ENCODE results near the gene P2RX6.

P2RX6 gene

GRCh38 chr22:21015466-21016006 is 571 bp downstream of the P2RX6 start:
- no peak for DNase-seq

GRCh38 chr22:21016644-21017420 is 1.9 kb downstream of the P2RX6 start:
- no peak for DNase-seq

- no peak for DNase-seq
Observed at GRCh38 chr22:21018314-21018713, 3.3 kb downstream of the P2RX6 start.

- DNase-seq = no peak
Observed at GRCh38 chr22:21020802-21021429, 6.0 kb downstream of the P2RX6 start.

GRCh38 chr22:21022507-21022906 is 7.5 kb downstream of the P2RX6 start:
- DNase-seq = no peak

GRCh38 chr22:21022955-21023614 is 8.1 kb downstream of the P2RX6 start:
- no peak for DNase-seq

GRCh38 chr22:21025266-21025665 is 10.3 kb downstream of the P2RX6 start:
- DNase-seq = no peak

GRCh38 chr22:21025763-21026755 is 11.1 kb downstream of the P2RX6 start:
- DNase-seq = no peak

GRCh38 chr22:21026783-21027692 is 12.1 kb downstream of the P2RX6 start:
- DNase-seq = no peak

GRCh38 chr22:21028277-21029251 is 13.6 kb downstream of the P2RX6 start:
- no peak for DNase-seq

- no peak for DNase-seq
Observed at GRCh38 chr22:21029486-21030025, 14.6 kb downstream of the P2RX6 start.

GRCh38 chr22:21030032-21030431 is 15.1 kb downstream of the P2RX6 start:
- no peak for DNase-seq

- no peak for DNase-seq
Observed at GRCh38 chr22:21030621-21031544, 15.9 kb downstream of the P2RX6 start.

- no peak for DNase-seq
Observed at GRCh38 chr22:21031545-21032036, 16.6 kb downstream of the P2RX6 start.

- DNase-seq = no peak
Observed at GRCh38 chr22:21032037-21032867, 17.3 kb downstream of the P2RX6 start, which contains the start of gene SLC7A4. Gene SLC7A4 (minus strand): TSS chr22:21032561. CDS start chr22:21031812, 749 bp downstream.

- no peak for DNase-seq
Observed at GRCh38 chr22:21032868-21033688, 18.1 kb downstream of the P2RX6 start.

Measured in activated CD4-positive, alpha-beta T cell treated with anti-CD3 and anti-CD28 coated beads, Interleukin-2, Interleukin-6, amounts not matched to agents 100 ng/mL and 50 ng/mL, durations not matched to agents 16 hours and 8 hours (primary cell).